Esophagus mucosa (tissue), 1 donor: ENCODE data around the gene UNC5A. TPM values are rescaled to one million over a fixed set of nuclear protein-coding genes. Genes with fewer than 3 reads are reported as not detected.

ENCODE experiments used
- total RNA-seq: library from RNA; stranded (reverse); gene quantifications from one replicate; pipeline ENCODE4 v1.2.4, GENCODE V29; 2023
- donor health status: DM: yes; HTN: yes; CAD: no.

Gene UNC5A
- total RNA-seq, 1 donor from 2014 or later: not detected

Other genes with a start within 250 kb of the UNC5A start
- gene GPRIN1, start 200.4 kb upstream of the UNC5A start, total RNA-seq: 1.9 TPM
- not detected for gene SNCB, start 180.0 kb upstream of the UNC5A start, total RNA-seq
- not detected for gene EIF4E1B, start 179.9 kb upstream of the UNC5A start, total RNA-seq
- 24.0 TPM for gene TSPAN17, start 163.1 kb upstream of the UNC5A start, total RNA-seq
- gene HK3, start 88.8 kb downstream of the UNC5A start, total RNA-seq: 1.4 TPM
- gene UIMC1, start 196.2 kb downstream of the UNC5A start, total RNA-seq: 14.9 TPM
- 6.7 TPM for gene ZNF346, start 212.1 kb downstream of the UNC5A start, total RNA-seq